Measurements from ENCODE around the gene RBM47.
A peak's percentile ranks its signal among the peaks of the same experiment; 100 is the strongest.
"Not testable (repeated sequence)": the region's sequence is repeated elsewhere in the genome, so short reads cannot be mapped to it uniquely, and the experiment has no call there.

Gene RBM47

DNA sequence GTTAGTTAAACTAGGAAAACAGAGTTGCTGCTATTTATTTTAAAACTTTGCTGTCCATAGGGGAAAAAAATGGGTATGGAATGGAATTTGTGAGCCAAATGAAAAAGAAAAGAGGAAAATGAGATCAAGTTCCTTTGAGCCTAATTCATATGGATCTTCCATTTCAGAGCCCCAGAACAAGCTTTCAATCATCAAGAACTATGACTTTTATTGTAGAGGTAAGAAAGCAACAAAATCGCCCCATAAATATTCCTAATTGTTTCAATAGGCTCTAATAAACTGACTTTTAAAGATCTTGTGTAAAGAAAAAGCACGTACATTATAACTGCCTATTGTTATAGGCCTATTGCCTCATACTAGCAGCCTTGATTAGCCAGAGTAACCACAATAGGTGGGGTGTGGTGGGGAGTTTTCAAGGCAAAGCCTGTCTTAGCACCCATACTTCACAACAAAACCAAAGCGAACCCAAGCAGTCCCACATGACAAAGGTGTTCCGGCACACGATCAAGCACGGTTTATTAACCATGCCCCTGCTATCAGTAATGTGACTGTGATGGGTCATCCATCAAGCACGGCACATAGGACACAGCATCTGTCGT lies 44.4 kb downstream of the RBM47 start:
- no peak for DNase-seq

DNA sequence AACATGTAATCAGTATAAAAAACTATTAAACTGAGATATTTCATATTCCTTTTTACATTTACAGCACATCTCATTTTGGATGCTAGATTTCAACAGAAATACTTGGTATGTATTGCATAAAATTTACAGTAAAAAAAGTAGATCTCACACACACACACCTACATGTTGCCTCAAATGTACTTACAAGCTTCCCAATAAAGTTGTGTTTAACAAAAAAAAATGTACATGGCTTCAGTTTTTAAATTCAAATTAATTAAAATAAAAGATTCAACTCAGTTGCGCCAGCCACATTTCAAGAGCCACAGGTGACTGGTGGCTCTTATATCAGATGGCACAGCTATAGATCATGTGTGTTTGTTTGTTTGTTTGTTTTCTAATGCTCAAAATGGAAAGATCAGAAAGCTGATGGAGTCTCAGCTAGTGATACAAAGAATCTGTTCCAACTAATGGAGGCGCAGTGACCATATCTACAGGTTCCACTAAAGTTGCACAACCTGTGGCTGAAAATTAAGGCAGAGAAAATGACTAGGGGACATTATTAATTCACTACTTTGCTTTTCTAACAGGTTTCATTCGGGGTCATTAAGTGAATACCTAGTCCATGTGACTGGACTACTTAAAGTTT lies 45.0 kb downstream of the RBM47 start:
- DNase-seq: no peak

DNA sequence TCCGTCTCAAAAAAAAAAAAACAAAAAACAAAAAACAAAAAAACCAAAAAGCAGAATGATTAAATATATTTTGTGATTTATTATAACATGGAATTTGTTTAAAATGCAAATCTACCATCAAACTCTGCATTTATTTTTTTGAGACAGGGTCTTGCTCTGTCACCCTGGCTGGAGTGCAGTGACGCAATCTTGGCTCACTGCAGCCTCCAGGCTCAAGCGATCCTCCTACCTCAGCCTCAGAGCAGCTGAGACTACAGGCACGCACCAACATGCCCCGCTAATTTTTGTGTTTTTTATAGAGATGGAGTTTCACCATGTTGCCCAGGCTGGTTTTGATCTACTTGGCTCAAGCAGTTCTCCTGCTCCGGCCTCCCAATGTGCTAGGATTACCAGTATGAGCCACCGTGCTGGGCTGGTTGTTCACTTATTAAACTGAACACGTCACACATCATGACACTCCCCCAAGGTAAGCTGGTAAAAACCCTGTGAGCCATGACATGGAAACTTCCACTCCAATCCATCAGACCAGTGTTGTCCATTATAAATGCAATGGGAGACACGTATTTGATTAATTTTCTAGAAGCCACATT lies 45.7 kb downstream of the RBM47 start:
- no peak for DNase-seq

DNA sequence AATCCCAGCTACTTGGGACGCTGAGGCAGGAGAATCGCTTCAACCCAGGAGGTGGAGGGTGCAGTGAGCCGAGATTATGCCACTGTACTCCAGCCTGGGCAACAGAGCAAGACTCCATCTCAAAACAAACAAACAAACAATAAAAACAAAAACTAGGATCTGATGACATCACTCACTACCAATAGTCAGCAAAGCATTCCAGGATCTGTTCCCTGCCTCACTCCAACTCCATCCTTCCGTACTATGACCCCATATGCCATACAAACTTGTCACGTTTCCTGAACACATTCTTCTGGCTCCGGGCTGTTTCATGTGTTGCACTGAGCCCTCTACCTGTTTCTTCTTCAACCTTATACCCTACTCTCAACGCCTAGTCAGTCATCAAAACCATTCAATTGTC lies 47.3 kb downstream of the RBM47 start:
- DNase-seq: no peak

DNA sequence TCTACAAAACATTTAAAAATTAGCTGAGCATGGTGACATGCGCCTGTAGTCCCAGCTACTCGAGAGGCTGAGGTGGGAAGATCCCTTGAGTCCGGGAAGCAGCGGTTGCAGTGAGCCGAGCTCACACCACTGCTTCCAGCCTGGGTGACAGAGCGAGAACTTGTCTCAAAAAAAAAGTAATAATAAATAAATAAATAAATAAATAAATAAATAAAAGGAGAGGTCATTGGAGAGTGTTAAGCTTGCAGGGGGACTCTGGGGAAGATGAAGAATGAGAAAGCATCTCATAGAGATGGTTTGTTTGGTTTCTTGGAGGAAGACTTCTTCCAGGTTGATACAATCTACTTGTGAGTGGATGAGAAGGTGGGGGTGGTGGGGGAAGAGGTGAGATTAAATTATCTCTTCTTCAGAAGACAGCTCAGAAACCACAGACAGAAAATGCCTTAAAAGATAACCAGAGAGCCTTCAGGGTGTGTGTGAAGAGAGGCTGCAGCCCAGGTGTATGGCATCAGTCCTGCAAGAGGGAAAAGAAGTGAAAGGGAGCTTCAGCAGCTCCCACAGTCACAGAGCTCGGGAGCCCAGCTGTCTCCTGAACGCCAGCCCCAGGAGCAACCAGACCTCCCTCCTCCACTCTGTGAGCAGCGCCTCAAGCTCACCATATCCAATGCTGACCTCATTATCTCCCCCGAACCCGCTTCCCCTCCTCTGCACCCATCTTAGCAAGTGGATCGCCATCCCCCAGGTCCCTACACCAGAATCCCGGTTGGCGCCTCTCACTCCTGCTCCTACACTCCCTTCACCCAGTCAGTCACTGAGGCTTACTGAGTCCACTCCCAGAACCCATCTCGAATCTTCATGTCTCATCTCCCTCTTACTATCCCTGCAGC lies 48.2 kb downstream of the RBM47 start:
- peak; percentile 14 for DNase-seq

DNA sequence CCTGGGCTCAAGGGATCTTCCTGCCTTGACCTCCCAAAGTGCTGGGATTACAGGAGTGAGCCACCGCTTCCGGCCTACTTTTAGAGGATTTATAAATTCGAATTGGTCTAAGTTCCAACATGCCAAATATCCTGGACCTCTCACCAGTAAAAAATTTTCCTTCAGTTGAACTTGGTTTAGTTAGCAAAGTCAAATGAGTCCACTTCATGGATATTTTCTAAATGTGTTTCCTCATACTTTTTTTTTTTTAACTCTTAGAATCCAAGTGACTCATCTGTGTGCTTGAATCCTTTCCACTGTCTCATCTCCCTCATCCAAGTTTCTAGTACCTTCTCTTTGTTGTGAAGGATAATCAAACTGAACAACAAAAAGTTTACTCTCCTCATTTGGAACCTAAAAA lies 49.7 kb downstream of the RBM47 start:
- no peak for DNase-seq

DNA sequence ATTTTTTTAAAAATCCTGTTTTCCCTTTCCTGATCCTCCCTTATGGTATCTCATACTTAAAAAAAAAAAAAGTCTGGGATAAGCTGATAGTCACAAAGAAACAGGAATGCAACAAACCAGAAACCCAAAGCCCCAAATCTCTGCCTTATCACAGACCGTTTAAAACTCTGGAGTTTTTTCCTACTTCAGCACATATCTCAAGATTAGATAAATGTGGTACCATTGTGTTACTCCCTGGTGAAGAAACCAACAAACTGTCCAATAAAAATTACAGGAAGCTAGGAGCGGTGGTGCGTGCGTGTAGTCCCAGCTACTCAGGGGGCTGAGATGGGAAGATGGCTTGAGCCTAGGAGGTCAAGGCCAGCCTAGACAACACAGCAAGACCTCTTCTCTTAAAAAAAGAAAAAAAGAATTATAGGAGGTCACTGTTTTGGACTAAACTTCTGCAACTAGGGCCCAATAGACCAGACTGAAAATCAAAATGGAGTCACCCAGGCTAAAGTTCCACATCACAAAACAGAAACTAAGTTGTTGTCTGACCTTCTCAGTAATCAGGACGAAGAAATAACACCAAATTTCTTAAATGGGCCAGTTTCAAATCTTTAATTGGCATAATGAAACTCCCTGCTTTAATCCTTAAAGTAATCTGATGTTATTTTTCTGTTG lies 51.9 kb downstream of the RBM47 start:
- DNase-seq: no peak

DNA sequence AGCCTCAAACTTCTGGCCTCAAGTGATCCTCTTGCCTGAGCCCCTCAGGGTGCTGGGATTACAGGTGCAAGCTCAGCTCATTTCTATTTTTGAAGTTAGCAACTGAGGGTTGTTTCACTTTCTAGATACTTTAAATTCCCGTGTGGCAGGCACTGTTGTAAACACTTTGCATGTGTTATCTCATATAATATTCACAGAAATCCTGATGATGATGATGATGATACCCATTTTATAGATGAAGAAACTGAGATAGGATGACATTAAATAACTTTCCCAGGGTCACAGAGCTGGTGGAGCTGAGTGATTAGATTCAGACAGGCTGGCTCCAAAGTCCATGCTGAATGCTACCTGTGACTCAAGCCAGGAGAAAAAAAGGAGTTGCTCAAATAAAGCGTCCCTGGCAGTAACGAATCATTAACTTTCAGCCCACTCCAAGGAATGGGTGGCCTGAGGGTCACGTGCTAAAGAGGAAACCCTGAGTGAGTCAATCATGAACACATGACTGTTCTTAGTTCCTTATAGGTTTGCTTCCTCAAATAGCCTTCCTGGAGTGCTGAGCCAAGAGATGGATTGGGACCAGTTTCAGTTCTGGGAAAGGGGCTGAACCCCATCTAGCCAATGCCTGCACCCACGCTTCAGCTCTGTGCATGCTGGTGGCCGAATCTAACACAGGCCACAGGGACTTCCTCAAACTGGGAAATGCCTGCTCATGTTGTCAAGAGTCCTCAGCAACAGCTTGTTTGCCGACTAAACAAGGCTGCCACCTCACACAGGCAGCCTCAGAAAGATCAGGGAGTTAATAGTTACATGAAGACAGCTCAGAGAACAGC lies 52.8 kb downstream of the RBM47 start:
- peak; percentile 18 for DNase-seq

DNA sequence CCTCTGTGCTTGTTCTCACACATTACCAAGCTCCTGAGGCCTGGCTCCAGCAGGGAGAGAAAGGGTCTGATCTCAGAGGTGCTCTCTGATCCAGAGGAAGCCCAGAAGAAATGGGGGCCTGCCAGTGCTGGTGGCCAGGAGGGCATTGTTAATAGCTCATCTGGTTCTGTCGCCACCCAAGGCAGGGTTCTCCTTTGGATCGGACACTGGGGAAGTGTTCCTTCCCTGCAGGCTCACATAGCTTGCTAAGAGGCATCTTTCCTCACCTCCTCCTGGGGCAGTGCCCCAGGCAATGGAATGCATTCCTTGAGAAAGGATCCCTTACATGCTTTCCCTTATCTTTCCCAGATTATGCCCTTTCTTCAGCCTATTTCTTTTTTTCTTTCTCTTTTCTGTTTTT lies 53.8 kb downstream of the RBM47 start:
- DNase-seq: no peak

DNA sequence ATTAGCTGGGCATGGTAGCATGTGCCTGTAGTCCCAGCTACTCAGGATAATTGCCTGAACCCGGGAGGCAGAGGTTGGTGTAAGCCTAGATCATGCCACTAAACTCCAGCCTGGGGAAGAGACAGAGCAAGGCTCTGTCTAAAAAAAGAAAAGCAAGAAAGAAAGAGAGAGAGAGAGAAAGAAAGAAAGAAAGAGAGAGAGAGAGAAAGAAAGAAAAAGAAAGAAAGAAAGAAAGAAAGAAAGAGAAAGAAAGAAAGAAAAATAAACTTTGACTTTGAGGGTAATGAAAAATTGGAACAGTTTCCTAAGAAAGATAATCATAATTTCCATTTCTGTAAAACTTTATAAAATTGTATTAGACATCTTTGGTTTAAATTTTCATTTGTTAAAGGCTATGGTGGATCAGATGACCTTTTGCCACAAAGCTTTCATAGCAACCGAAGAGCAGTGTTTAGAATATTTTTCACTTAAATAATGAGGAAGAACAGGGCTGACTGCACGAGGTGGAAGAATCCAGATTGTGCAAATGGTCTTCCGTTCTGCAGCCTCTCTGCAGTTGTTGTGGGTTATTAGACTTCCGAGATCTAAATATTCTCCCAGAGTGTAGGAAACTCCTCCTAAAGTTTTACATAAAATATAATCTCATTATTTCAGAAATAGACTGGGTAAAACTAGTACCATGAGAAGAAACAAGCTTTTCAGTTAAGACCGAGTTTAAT lies 55.9 kb downstream of the RBM47 start:
- DNase-seq: no peak

DNA sequence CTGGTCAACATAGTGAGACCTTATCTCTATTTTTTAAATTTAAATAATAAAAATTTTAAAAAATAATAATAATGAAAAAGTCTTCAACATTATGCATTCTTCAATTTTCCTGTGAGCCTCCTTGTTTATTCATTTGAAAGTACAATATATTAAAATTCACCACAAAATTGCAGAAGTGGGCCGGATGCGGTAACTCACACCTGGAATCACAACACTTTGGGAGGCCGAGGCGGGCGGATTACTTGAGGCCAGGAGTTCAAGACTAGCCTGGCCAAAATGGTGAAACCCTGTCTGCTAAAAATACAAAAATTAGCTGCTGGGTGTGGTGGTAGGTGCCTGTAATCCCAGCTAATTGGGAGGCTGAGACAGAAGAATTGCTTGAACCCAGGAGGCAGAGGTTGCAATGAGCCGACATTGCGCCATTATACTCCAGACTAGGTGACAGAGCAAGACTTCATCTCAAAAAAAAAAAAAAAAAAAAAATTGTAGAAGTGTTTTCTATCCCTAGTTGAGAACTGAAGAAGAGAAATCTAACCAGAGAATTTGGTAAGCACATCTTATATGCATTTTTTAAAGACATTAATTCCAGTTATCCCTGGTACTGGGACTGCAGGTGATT lies 56.9 kb downstream of the RBM47 start:
- DNase-seq: no peak

DNA sequence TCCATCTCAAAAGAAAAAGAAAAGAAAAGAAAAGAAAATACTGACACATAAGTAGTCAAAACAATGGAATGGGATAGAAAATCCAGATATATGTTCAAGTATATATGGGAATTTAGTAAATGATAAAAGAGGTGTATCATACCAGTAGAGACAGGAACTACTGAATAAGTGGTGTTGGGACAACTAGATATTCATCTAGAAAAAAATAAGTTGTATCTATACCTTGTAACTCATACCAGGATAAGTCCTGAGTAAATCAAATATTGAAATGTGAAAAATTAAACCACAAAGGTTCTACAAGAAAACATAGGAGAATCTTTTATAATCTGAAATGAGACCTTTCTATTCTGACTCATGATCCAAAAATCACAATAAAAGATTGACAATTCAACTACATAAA lies 58.5 kb downstream of the RBM47 start:
- DNase-seq: no peak

DNA sequence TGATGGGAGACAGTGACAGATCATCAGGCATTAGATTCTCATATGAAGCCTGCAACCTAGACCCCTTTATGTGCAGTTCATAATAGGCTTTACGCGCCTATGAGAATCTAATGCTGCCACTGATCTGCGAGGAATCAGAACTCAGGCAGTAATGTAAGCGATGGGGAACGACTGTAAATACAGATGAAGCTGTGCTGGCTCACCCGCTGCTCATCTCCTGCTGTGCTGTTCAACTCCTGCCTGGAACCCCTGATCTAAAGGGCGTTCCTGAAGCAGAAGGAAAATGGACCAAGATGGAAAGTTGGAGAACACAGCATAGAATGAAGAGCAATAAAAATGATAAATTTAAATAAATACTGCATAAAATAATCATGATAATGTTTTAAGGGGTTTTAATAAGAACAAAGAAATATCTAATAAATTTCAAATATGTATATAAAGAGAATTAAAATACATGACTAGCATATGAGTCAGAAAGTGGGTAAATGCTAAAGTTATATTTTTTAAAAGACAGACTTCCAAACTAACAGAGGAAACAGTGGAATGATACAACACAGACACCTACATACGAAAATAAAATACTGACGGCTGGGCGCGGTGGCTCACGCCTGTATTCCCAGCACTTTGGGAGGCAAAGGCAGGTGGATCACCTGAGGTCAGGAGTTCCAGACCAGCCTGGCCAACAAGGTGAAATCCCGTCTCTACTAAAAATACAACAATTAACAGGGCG lies 59.2 kb downstream of the RBM47 start:
- no peak for DNase-seq

DNA sequence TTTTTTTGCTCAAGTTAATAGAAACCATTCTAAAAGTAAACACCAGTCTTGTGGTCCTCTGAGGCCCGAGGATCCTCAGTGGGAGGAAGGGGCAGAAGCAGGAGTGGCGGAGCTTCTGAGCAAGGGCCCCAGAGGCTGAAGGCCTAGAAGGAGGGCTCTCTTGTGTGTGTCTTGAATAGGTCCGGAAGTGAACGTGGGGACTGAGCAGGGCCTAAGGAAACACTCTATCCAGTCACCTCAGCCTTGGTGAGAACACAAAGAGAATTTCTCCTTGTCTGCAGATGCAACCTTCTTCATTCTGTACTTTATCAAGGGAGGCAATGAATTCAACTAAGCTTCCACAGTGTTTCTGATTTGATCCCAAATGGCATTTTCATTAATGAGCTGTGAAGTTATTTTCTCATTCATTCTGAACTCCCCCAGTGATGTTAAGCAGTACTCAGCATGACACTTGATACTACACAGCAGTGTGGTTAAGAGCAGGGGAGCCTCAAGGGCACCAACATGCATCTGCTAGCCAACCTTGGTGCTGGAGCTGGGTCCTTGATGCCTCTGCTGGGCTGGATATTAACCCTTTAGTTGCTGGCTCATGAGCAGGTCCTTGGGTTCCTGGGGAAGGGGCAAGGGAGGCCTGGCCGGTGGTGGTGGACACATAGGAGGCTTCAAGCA lies 64.7 kb downstream of the RBM47 start:
- no peak for DNase-seq

DNA sequence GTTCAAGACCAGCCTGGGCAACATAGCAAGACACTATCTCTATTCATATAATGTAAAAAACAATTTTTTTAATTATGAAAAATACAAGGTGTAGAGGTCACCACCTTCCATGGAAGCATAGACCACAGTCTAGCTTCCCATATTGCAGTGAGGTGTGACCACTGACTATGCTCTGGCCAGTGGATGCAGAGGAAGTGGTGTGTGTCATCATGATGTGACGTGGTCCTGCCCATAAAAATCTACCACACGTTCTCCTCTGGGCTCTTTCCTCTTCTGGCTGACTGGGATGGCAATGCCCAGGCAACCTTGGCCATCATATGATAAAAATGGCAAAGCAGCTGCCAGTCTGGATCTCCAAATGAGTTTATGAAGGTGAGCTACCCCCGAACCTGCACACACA lies 65.7 kb downstream of the RBM47 start:
- DNase-seq: no peak

DNA sequence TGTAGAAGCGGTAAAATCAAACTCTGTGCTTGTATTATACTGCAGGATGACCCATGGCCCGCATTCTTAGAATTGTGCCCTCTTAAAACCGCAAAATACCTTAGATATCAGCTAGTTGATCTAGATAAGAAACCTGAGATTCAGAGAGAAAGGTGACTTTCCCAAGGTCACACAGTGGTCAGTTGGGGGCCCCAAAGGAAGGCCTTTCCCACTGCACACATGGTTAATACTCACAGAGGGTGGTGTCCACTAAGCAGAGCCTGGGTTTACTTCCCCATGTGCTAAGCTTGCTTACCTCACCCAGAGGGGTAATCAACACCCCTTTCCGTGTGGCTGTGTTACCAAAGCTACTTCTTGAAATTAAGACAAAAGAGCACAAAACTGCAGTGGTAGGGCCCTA lies 66.3 kb downstream of the RBM47 start:
- no peak for DNase-seq

DNA sequence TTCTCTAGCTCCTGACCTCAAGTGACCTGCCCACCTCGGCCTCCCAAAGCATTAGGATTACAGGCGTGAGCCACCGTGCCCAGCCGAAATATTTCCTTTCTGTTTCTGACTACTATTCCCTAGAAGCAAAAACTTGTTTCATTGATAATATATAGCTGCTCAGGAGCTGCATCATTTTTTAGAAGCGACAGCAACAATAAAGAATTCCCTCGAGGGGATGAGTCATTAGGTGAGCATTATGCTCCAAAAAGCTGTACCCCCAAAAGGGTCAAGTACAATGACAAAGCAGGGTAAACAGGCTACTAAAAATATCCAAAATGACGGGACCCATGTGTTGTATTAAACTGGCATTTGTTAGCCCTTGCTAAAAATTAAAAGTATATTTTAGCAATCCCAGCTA lies 67.0 kb downstream of the RBM47 start:
- no peak for DNase-seq

DNA sequence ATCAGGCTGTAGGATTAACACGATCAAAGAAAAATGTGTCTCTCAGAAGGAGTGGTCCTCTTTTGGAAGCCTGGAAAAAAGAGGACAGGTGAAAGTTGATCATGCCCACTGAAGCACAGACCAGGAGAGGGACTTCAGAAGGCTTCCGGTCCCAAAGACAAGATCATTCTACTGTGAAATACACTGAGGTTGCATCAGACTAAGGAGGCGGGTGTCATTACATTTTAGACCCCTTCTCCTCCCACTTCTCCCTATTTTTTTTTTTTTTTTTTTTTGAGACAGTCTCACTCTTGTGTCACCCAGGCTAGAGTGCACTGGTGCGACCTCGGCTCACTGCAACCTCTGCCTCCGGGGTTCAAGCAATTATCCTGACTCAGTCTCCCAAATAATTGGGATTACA lies 67.5 kb downstream of the RBM47 start:
- DNase-seq: no peak

DNA sequence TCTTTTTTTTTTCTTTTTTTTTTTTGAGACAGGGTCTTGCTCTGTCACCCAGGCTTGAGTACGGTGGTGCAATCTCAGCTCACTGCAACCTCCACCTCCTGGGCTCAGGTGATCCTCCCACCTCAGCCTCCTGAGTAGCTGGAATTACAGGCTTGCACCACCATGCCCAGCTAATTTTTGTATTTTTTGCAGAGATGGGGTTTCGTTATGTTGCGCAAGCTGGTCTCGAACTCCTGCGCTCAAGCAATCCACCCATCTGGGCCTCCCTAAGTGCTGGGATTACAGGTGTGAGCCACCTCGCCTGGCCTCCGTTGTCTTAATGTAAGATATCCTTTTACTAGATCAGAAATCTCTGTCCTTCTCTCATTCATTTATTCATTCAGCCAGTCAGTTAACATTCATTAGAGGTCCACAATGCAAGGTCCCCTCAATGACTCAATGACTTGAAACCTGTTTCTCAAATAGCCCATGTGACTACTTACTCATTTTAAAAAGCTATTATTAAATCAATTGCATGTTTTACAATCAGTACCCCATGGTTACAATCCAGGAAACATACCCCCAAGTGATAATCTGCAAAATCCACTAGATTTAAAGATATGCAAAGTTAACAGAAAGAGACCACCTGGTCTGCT lies 68.0 kb downstream of the RBM47 start:
- DNase-seq: not testable (repeated sequence)
